ENCODE results near the gene DCTPP1. TPM values are rescaled to one million over a fixed set of nuclear protein-coding genes. Genes with fewer than 3 reads are reported as not detected.

Gene DCTPP1
- total and polyA plus RNA-seq, 2 of the 13 experiments (the other 11 are each of a cell fraction or from before 2014, with no cell fraction given), result 54.8 to 74.4 TPM

- no peak for TF ChIP-seq MAFG (CRISPR knock-in tag; IDR thresholded peaks at IDR 0.05)
- TF ChIP-seq U2AF1 (optimal IDR thresholded peaks at IDR 0.05; ENCODE audit: low read depth, low read length), result no peak
- no peak for TF ChIP-seq ZNF780A (CRISPR knock-in tag; IDR thresholded peaks at IDR 0.05)
- TF ChIP-seq CENPT (CRISPR knock-in tag; IDR thresholded peaks at IDR 0.05; ENCODE audit: low read depth), result no peak
- no peak for TF ChIP-seq ARHGAP35 (CRISPR knock-in tag; IDR thresholded peaks at IDR 0.05; ENCODE audit: borderline replicate concordance)
- TF ChIP-seq TRAFD1 (CRISPR knock-in tag; IDR thresholded peaks at IDR 0.05; ENCODE audit: borderline replicate concordance), result no peak
- TF ChIP-seq ZBTB26 (CRISPR knock-in tag; IDR thresholded peaks at IDR 0.05; ENCODE audit: borderline replicate concordance), result no peak
- TF ChIP-seq FOXK2 (IDR thresholded peaks at IDR 0.05), result peak; percentile 97
- TF ChIP-seq ZNF101 (CRISPR knock-in tag; IDR thresholded peaks at IDR 0.05; ENCODE audit: borderline replicate concordance, low read depth), result no peak
- TF ChIP-seq NCOA5 (CRISPR knock-in tag; IDR thresholded peaks at IDR 0.05), result no peak
- TF ChIP-seq PHF8 (CRISPR knock-in tag; IDR thresholded peaks at IDR 0.05), result no peak
- no peak for TF ChIP-seq ZNF784 (CRISPR knock-in tag; IDR thresholded peaks at IDR 0.05; ENCODE audit: borderline replicate concordance)
- peak; percentile 57; the same call in 1 of the 2 replicates for TF ChIP-seq ZBTB43 (CRISPR knock-in tag; conservative IDR thresholded peaks at IDR 0.05)
- no peak for TF ChIP-seq GABPA (IDR thresholded peaks at IDR 0.05; ENCODE audit: low read depth, low read length)
- peak; percentile 54 for TF ChIP-seq GABPA (CRISPR knock-in tag; IDR thresholded peaks at IDR 0.05; ENCODE audit: low read depth)
- peak; percentile 94; the same call in 1 of the 2 replicates for TF ChIP-seq TFAP4 (IDR thresholded peaks at IDR 0.05; ENCODE audit: borderline replicate concordance, low read depth)
- TF ChIP-seq ZBTB4 (CRISPR knock-in tag; IDR thresholded peaks at IDR 0.05; ENCODE audit: borderline replicate concordance), result no peak; the same call in 1 of the 2 replicates
- peak; percentile 76 for TF ChIP-seq ZNF331 (CRISPR knock-in tag; IDR thresholded peaks at IDR 0.05)
- TF ChIP-seq ZGPAT (CRISPR knock-in tag; IDR thresholded peaks at IDR 0.05), result peak; percentile 44
These were observed 27.9 kb downstream of the DCTPP1 start (continued) for GRCh38 chr16:30401768-30402425.

Measured in HepG2 (cell line).